PC-3 (cell line): ENCODE measurements around the gene KAZN.

ENCODE experiments used
- EZH2 ChIP-seq: fragments of 300-600 bp; sonication (generic); IDR thresholded peaks from one replicate; pipeline ENCODE4 v1.6.1; 2017; ENCODE audit warnings: antibody characterized with exemption, mild to moderate bottlenecking, low read length; ENCODE audit not compliant: unreplicated experiment
- EZH2phosphoT487 ChIP-seq: fragments of 300-600 bp; sonication (generic); IDR thresholded peaks from 2 replicates; pipeline ENCODE4 v1.6.1; 2018; ENCODE audit warnings: mild to moderate bottlenecking, antibody characterized with exemption, low read length, borderline replicate concordance
- TF ChIP-seq, protein P1 (sequence below): fragments of 300-600 bp; sonication (generic); conservative IDR thresholded peaks from 2 replicates; pipeline ENCODE4 v1.5.1; 2017; ENCODE audit warnings: antibody characterized with exemption, low read depth, mild to moderate bottlenecking, low read length

DNA sequence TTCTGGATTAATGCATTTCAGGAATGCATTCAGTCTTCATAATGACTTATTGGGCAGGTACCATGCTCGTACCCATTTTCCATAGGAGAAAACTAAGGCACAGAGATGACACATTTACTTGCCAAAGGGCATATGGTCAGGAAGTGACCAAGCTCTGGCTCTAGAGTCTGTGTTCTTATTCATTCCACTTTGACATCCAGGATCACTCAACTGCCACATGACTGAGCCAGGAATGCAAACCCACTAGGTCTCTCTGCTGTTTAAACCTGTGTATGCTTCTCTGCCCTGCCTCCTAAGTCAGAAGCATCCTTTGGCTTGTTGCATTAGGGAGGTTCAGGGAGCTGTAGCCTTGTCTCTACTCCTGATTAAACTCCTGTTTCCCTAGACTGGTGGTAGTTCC lies 7.5 kb downstream of the KAZN start:
- TF ChIP-seq, protein P1, sequence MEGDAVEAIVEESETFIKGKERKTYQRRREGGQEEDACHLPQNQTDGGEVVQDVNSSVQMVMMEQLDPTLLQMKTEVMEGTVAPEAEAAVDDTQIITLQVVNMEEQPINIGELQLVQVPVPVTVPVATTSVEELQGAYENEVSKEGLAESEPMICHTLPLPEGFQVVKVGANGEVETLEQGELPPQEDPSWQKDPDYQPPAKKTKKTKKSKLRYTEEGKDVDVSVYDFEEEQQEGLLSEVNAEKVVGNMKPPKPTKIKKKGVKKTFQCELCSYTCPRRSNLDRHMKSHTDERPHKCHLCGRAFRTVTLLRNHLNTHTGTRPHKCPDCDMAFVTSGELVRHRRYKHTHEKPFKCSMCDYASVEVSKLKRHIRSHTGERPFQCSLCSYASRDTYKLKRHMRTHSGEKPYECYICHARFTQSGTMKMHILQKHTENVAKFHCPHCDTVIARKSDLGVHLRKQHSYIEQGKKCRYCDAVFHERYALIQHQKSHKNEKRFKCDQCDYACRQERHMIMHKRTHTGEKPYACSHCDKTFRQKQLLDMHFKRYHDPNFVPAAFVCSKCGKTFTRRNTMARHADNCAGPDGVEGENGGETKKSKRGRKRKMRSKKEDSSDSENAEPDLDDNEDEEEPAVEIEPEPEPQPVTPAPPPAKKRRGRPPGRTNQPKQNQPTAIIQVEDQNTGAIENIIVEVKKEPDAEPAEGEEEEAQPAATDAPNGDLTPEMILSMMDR = no peak
- no peak for TF ChIP-seq EZH2phosphoT487
- no peak for TF ChIP-seq EZH2
